ENCODE measurements around the gene SLC15A5.

- no peak for TF ChIP-seq CTCF (IDR thresholded peaks at IDR 0.05)
- TF ChIP-seq REST (IDR thresholded peaks at IDR 0.05; ENCODE audit: insufficient read depth in 1 of 2, low read depth in 2 of 2, low read length in 1 of 2), result no peak
- no peak for TF ChIP-seq POLR2AphosphoS5 (IDR thresholded peaks at IDR 0.05; ENCODE audit: low read depth, low read length)
Observed at GRCh38 chr12:16271062-16271461, 6.4 kb downstream of the SLC15A5 start.
